HG02798 (cell line): ENCODE data around the gene KDM4B.
"Not testable (repeated sequence)": the region's sequence is repeated elsewhere in the genome, so short reads cannot be mapped to it uniquely, and the experiment has no call there.

Experiments used
- ATAC-seq: cut with Tn5 transposase; IDR thresholded peaks from one replicate; pipeline ENCODE4 v1.9.1; 2021; ENCODE audit warnings: mild to moderate bottlenecking; ENCODE audit not compliant: unreplicated experiment, poor library complexity

Gene KDM4B

GRCh38 chr19:5155586-5156210, 186.8 kb downstream of the KDM4B start:
- ATAC-seq, result no peak

- no peak for ATAC-seq
Observed at GRCh38 chr19:5156231-5156986, 187.5 kb downstream of the KDM4B start.

- no peak for ATAC-seq
Observed at GRCh38 chr19:5157186-5157585, 188.3 kb downstream of the KDM4B start.

GRCh38 chr19:5158549-5159134, 189.7 kb downstream of the KDM4B start:
- ATAC-seq, result not testable (repeated sequence)

GRCh38 chr19:5160158-5160795, 191.4 kb downstream of the KDM4B start:
- ATAC-seq, result not testable (repeated sequence)

GRCh38 chr19:5164845-5165696, 196.2 kb downstream of the KDM4B start:
- ATAC-seq, result not testable (repeated sequence)

GRCh38 chr19:5165697-5166019, 196.7 kb downstream of the KDM4B start:
- ATAC-seq, result no peak

- no peak for ATAC-seq
Observed at GRCh38 chr19:5166262-5166661, 197.3 kb downstream of the KDM4B start.

- no peak for ATAC-seq
Observed at GRCh38 chr19:5170329-5170745, 201.4 kb downstream of the KDM4B start.

- no peak for ATAC-seq
Observed at GRCh38 chr19:5171711-5172110, 202.8 kb downstream of the KDM4B start.

- ATAC-seq, result no peak
Observed at GRCh38 chr19:5172859-5173630, 204.1 kb downstream of the KDM4B start.

GRCh38 chr19:5173993-5174392, 205.1 kb downstream of the KDM4B start:
- ATAC-seq, result no peak

- no peak for ATAC-seq
Observed at GRCh38 chr19:5177745-5178450, 209.0 kb downstream of the KDM4B start.

- no peak for ATAC-seq
Observed at GRCh38 chr19:5178841-5179240, 209.9 kb downstream of the KDM4B start.

GRCh38 chr19:5179256-5179655, 210.3 kb downstream of the KDM4B start:
- no peak for ATAC-seq

GRCh38 chr19:5181329-5181728, 212.4 kb downstream of the KDM4B start:
- ATAC-seq, result no peak

- ATAC-seq, result no peak
Observed at GRCh38 chr19:5182751-5183150, 213.8 kb downstream of the KDM4B start.

GRCh38 chr19:5183616-5184015, 214.7 kb downstream of the KDM4B start:
- ATAC-seq, result no peak

- ATAC-seq, result no peak
Observed at GRCh38 chr19:5184930-5185329, 216.0 kb downstream of the KDM4B start.
